ENCODE measurements around the gene NID1.

DNA sequence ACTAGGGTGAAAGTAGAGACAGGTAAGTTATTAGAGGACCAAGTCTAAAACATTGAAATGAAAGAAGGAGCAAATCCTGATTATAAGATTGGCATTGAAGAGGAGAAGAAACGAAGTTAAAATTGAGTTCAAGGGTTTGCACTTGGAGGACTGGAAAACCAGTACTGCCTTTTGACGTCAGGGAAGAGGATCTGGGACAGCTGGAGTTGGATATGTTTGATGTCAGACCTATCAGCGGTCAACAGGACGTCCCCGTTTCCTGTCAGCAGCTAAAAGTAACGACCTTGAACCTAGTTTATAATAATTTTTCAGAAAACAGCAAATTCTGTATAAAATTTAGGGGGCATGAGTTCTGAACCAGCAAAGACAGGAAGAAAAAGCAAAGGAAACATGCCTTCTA lies 1.2 kb upstream of the NID1 start:
- TF ChIP-seq POLR2A (IDR thresholded peaks at IDR 0.05), result no peak
- TF ChIP-seq, protein P1, sequence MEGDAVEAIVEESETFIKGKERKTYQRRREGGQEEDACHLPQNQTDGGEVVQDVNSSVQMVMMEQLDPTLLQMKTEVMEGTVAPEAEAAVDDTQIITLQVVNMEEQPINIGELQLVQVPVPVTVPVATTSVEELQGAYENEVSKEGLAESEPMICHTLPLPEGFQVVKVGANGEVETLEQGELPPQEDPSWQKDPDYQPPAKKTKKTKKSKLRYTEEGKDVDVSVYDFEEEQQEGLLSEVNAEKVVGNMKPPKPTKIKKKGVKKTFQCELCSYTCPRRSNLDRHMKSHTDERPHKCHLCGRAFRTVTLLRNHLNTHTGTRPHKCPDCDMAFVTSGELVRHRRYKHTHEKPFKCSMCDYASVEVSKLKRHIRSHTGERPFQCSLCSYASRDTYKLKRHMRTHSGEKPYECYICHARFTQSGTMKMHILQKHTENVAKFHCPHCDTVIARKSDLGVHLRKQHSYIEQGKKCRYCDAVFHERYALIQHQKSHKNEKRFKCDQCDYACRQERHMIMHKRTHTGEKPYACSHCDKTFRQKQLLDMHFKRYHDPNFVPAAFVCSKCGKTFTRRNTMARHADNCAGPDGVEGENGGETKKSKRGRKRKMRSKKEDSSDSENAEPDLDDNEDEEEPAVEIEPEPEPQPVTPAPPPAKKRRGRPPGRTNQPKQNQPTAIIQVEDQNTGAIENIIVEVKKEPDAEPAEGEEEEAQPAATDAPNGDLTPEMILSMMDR (IDR thresholded peaks at IDR 0.05), result no peak
